H1 (cell line): ENCODE data around the gene SNRNP70. TPM values are rescaled to one million over a fixed set of nuclear protein-coding genes. Genes with fewer than 3 reads are reported as not detected.

Experiments used
- BACH1 ChIP-seq: IDR thresholded peaks from 2 replicates; pipeline ENCODE4 v1.6.1; 2012; ENCODE audit warnings: low read length, improper control_type of control experiment
- BRCA1 ChIP-seq: IDR thresholded peaks from 2 replicates; pipeline ENCODE4 v1.6.1; 2012; ENCODE audit warnings: low read depth, low read length, improper control_type of control experiment
- CBX5 ChIP-seq: fragments of 300-800, 300-1000 bp; sonication (generic); IDR thresholded peaks from 2 replicates; pipeline ENCODE4 v1.7.1; 2016; ENCODE audit warnings: antibody characterized with exemption, low read length, low read depth
- CBX8 ChIP-seq: fragments of 300-800, 300-1000 bp; sonication (generic); IDR thresholded peaks from 2 replicates; pipeline ENCODE4 v1.7.1; 2016; ENCODE audit warnings: low read depth, low read length, borderline replicate concordance
- CHD2 ChIP-seq: IDR thresholded peaks from 2 replicates; pipeline ENCODE4 v1.6.1; 2012; ENCODE audit warnings: low read length, improper control_type of control experiment
- CREB1 ChIP-seq: IDR thresholded peaks from 2 replicates; pipeline ENCODE4 v1.6.1; 2012; ENCODE audit warnings: inconsistent platforms
- EP300 ChIP-seq, 2 experiments: IDR thresholded peaks; 1 replicate in 1 of 2; 2 replicates in 1 of 2; pipeline ENCODE4 v1.6.1; 2011 to 2012; ENCODE audit warnings: low read depth in 2 of 2, low read length in 2 of 2, mild to moderate bottlenecking in 2 of 2, borderline replicate concordance in 1 of 2, inconsistent platforms in 1 of 2, moderate library complexity in 1 of 2
- FOSL1 ChIP-seq: IDR thresholded peaks from 2 replicates; pipeline ENCODE4 v1.6.1; 2011; ENCODE audit warnings: mild to moderate bottlenecking, low read depth, low read length, moderate library complexity; ENCODE audit not compliant: insufficient read depth
- JUND ChIP-seq: IDR thresholded peaks from 2 replicates; pipeline ENCODE4 v1.6.1; 2011; ENCODE audit warnings: mild to moderate bottlenecking, improper control_type of control experiment, low read length
- KDM4A ChIP-seq: IDR thresholded peaks from one replicate; pipeline ENCODE4 v1.7.1; 2012; ENCODE audit warnings: low read depth, mild to moderate bottlenecking, moderate library complexity, low read length, inconsistent platforms; ENCODE audit not compliant: severe bottlenecking
- NRF1 ChIP-seq: IDR thresholded peaks from 2 replicates; pipeline ENCODE4 v1.6.1; 2011; ENCODE audit warnings: mild to moderate bottlenecking, low read depth, low read length, improper control_type of control experiment
- PHF8 ChIP-seq: fragments of 200-600 bp; sonication (generic); conservative IDR thresholded peaks from 2 replicates; pipeline ENCODE4 v1.7.1; 2012; ENCODE audit warnings: low read depth, mild to moderate bottlenecking, inconsistent platforms, low read length, moderate library complexity
- POLR2AphosphoS5 ChIP-seq: IDR thresholded peaks from 2 replicates; pipeline ENCODE4 v1.6.1; 2011; ENCODE audit warnings: low read depth, low read length
- POU5F1 ChIP-seq: IDR thresholded peaks from 2 replicates; pipeline ENCODE4 v1.6.1; 2011; ENCODE audit warnings: low read depth, mild to moderate bottlenecking, low read length, moderate library complexity
- RXRA ChIP-seq: IDR thresholded peaks from 2 replicates; pipeline ENCODE4 v1.6.1; 2011; ENCODE audit warnings: low read depth, mild to moderate bottlenecking, low read length, moderate library complexity; ENCODE audit not compliant: insufficient read depth
- SP1 ChIP-seq: IDR thresholded peaks from 2 replicates; pipeline ENCODE4 v1.6.1; 2011; ENCODE audit warnings: low read depth, low read length
- SP2 ChIP-seq: IDR thresholded peaks from 2 replicates; pipeline ENCODE4 v1.6.1; 2012; ENCODE audit warnings: mild to moderate bottlenecking, low read length, inconsistent platforms
- SRF ChIP-seq: IDR thresholded peaks from 2 replicates; pipeline ENCODE4 v1.6.1; 2011; ENCODE audit warnings: mild to moderate bottlenecking, low read depth, low read length, moderate library complexity
- TAF7 ChIP-seq: optimal IDR thresholded peaks from 2 replicates; pipeline ENCODE3; 2011; ENCODE audit warnings: low read depth, mild to moderate bottlenecking, inconsistent platforms, low read length, moderate library complexity, borderline replicate concordance
- polyA plus RNA-seq, 7 experiments: library from polyadenylated mRNA; depleted of rRNA in 3 of 7; stranded (reverse) in 5 of 7; unstranded in 2 of 7; fragments of >200 nt in 5 of 7; fragments of 200-250 nt in 2 of 7; gene quantifications; 1 replicate in 5 of 7; 2 replicates in 1 of 7; 4 replicates in 1 of 7; pipeline versions ENCODE4 v1.2.1 to v1.2.3, GENCODE V29; 2011 to 2013; ENCODE audit warnings: missing spikeins in 2 of 7, mixed read lengths in 2 of 7
- total RNA-seq: library from RNA; stranded (reverse); fragmentation: NEBNext Ultra II Directional; extraction: Animal tissue kit (Norgen Biotek cat#: 25700); gene quantifications from 2 replicates; pipeline ENCODE4 v1.2.1, GENCODE V29; 2021
- TF ChIP-seq, protein P1 (sequence below), 3 experiments: IDR thresholded peaks; 1 replicate in 2 of 3; 2 replicates in 1 of 3; pipeline versions ENCODE4 v1.5.1 to v1.6.1; 2011; ENCODE audit warnings: low read length in 3 of 3, mild to moderate bottlenecking in 3 of 3, inconsistent platforms in 2 of 3, low read depth in 1 of 3, moderate library complexity in 1 of 3; ENCODE audit not compliant: insufficient read depth in 1 of 3; ENCODE audit errors: control extremely low read depth in 1 of 3
- TF ChIP-seq, protein P2 (sequence below): IDR thresholded peaks from 2 replicates; pipeline ENCODE4 v1.6.1; 2011; ENCODE audit warnings: low read depth, mild to moderate bottlenecking, low read length; ENCODE audit not compliant: insufficient read depth

The SNRNP70 gene
- total and polyA plus RNA-seq, 2 of the 8 experiments (the other 6 are each of a cell fraction or from before 2014, with no cell fraction given): 231 to 235 TPM

DNA sequence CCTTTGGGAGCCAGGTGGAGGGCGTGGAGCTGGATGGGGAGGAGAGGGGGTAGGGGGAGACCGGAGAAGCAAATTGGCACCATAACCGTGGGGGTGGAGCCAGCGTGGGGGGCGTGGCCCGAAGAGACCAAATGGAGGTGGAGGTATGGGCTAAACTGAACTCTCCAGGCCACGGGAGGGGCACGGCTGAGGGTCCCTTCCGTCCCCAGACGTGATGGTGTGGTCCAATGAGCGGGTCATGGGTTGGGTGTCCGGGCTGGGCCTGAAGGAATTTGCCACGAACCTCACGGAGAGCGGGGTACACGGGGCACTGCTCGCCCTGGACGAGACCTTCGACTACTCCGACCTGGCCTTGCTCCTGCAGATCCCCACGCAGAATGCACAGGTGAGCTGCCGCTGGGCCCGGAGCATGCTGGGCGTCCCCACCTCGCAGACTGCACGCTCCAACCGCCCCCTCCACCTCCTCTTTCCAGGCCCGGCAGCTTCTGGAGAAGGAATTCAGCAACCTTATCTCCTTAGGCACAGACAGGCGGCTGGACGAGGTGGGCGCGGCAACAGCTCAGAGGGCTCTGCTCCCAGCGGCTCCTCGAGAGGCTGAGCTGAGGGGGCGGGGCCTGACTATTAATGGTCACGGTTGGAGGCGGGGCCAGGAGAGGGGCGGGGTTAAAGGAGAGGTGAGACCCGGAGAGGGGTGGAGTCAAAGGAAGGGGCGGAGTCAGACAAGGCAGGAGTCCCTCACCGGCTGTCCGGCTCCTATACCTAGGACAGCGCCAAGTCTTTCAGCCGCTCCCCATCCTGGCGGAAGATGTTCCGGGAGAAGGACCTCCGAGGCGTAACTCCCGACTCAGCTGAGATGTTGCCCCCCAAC lies 63.8 kb downstream of the SNRNP70 start (continued):
- TF ChIP-seq PHF8: no peak; the same call in none of the 2 replicates
- TF ChIP-seq SRF: no peak
- peak; percentile 80; the same call in 1 of the 2 replicates for TF ChIP-seq JUND
- TF ChIP-seq EP300 (IDR thresholded peaks at IDR 0.05; ENCODE audit: borderline replicate concordance in 1 of 2, low read depth in 2 of 2, low read length in 2 of 2): peak in 1 of 2 experiments; percentile 95; a peak in 1 of 3 replicates
- TF ChIP-seq CREB1: no peak; the same call in none of the 2 replicates
- TF ChIP-seq CHD2: no peak
- no peak for TF ChIP-seq FOSL1
- TF ChIP-seq, protein P1, sequence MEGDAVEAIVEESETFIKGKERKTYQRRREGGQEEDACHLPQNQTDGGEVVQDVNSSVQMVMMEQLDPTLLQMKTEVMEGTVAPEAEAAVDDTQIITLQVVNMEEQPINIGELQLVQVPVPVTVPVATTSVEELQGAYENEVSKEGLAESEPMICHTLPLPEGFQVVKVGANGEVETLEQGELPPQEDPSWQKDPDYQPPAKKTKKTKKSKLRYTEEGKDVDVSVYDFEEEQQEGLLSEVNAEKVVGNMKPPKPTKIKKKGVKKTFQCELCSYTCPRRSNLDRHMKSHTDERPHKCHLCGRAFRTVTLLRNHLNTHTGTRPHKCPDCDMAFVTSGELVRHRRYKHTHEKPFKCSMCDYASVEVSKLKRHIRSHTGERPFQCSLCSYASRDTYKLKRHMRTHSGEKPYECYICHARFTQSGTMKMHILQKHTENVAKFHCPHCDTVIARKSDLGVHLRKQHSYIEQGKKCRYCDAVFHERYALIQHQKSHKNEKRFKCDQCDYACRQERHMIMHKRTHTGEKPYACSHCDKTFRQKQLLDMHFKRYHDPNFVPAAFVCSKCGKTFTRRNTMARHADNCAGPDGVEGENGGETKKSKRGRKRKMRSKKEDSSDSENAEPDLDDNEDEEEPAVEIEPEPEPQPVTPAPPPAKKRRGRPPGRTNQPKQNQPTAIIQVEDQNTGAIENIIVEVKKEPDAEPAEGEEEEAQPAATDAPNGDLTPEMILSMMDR (IDR thresholded peaks at IDR 0.05; ENCODE audit: control extremely low read depth in 1 of 3, insufficient read depth in 1 of 3, low read depth in 1 of 3, low read length in 3 of 3): no peak
- TF ChIP-seq RXRA: no peak
- TF ChIP-seq TAF7: peak; percentile 40
- TF ChIP-seq SP1: 0 out of 2 replicates have a peak, but pooled peaks have one; percentile 59
- TF ChIP-seq KDM4A: peak; percentile 30
- no peak for TF ChIP-seq BRCA1
- peak; percentile 76; the same call in 1 of the 2 replicates for TF ChIP-seq POLR2AphosphoS5
- TF ChIP-seq, protein P2, sequence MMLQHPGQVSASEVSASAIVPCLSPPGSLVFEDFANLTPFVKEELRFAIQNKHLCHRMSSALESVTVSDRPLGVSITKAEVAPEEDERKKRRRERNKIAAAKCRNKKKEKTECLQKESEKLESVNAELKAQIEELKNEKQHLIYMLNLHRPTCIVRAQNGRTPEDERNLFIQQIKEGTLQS: no peak
- no peak for TF ChIP-seq POU5F1
- TF ChIP-seq CBX8: no peak
- TF ChIP-seq BACH1: no peak
- no peak for TF ChIP-seq NRF1
- no peak for TF ChIP-seq SP2
- no peak for TF ChIP-seq CBX5
